Cardiac fibroblast (primary cell): ENCODE measurements around the gene LRRC36.
A peak's percentile ranks its signal among the peaks of the same experiment; 100 is the strongest.

Experiments used
- DNase-seq, 2 donors: peaks; one replicate each; pipeline versions ENCODE4 v3.0.0 to v3.0.0-alpha.2; 2010; ENCODE audit warnings: low read depth in 2 of 2
- H3K4me3 ChIP-seq, 2 donors: replicated peaks in 1 of 2; 1 replicate in 1 of 2; 2 replicates in 1 of 2; pipeline ENCODE4 v1.5.1; 2011; ENCODE audit warnings: low read depth in 2 of 2, low read length in 2 of 2, mild to moderate bottlenecking in 2 of 2, moderate library complexity in 1 of 2
- CTCF ChIP-seq: IDR thresholded peaks from one replicate; pipeline ENCODE4 v1.5.1; 2011; ENCODE audit warnings: low read depth, mild to moderate bottlenecking, low read length, inconsistent platforms

LRRC36 gene

DNA sequence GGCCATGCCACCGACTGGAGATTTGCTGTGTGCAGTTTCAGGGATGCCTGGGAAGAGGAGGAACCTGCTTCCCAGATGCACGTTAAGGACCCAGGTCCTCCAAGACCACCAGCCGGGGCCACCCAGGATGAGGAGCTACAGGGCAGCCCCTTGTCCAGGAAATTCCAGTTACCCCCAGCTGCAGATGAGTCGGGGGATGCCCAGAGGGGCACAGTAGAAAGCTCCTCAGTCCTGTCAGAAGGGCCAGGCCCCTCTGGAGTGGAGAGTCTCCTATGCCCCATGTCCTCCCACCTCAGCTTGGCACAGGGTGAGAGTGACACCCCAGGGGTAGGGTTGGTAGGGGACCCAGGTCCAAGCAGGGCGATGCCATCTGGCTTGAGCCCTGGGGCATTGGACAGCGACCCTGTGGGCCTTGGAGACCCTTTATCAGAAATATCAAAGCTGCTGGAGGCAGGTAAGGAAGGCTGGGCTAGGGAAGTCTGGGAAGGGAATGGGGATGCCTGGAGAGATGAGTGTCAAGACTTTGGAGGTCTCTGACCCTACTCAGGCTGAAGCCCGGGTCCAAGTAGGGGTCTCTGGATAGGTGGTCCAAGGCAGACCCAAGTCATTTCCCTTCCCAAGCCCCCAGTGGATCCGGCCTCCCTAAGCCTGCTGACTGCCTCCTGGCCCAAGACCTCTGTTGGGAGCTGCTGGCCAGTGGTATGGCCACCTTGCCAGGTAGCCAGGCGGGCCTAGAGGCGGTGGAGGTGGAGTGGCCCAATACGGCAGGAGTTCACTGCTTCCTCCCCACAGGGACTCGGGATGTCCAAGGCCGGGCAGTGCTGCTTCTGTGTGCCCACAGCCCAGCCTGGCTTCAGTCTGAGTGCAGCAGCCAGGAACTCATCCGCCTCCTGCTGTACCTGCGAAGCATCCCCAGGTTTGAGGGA is 46.3 kb upstream of the LRRC36 start:
- no peak for TF ChIP-seq CTCF
- no peak overlapping the region for H3K4me3 ChIP-seq
- no peak for DNase-seq

DNA sequence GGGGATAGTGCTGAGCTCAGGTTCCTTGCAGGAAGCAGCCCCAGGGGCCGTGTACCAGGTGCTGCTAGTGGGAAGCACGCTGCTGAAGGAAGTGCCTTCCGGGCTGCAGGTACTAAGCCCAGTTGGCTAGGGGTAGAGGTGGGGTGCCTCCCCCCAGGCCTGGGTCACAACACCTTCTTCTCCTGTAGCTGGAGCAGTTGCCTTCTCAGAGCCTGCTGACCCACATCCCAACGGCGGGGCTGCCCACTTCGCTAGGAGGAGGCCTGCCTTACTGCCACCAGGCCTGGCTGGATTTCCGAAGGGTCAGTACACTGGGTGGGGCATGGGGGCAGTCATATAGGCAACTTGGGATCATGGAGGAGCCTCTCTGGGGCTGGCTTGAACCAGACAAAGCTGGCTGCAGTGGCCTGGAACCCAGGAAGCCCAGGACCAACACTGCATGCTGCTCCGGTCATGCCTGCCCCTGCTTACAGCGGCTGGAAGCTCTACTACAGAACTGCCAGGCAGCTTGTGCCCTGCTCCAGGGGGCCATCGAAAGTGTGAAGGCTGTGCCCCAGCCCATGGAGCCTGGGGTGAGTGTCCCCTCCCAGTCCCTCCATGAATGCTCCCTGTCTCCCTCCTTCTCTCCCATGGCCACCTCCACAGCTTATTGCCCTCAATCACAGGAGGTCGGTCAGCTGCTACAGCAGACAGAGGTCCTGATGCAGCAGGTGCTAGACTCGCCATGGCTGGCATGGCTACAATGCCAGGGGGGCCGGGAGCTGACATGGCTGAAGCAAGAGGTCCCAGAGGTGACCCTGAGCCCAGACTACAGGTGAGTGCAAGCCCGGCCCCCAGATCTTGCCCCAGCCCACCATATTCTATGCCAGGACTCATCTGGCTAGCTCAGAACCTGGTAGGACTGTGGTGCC is 44.8 kb upstream of the LRRC36 start:
- no peak for DNase-seq
- no peak for TF ChIP-seq CTCF
- H3K4me3 ChIP-seq = no peak overlapping the region

DNA sequence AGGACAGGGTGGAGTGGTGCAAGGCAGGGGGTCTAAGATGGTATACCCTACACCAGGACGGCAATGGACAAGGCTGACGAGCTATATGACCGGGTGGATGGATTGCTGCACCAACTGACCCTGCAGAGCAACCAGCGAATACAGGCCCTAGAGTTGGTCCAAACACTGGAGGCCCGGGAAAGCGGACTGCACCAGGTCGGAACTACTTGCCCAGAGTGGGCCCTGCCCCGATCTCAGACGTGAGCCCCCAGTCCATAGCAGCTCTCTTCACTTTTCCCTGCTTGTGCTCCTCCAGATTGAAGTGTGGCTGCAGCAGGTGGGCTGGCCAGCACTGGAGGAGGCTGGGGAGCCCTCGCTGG is 44.2 kb upstream of the LRRC36 start:
- no peak overlapping the region for H3K4me3 ChIP-seq
- TF ChIP-seq CTCF = no peak
- no peak for DNase-seq

GRCh38 chr16:67283039-67283825 is 43.4 kb upstream of the LRRC36 start:
- peak; percentile 23 to 69 for DNase-seq
- H3K4me3 ChIP-seq = no peak overlapping the region
- peak; percentile 8 for TF ChIP-seq CTCF

DNA sequence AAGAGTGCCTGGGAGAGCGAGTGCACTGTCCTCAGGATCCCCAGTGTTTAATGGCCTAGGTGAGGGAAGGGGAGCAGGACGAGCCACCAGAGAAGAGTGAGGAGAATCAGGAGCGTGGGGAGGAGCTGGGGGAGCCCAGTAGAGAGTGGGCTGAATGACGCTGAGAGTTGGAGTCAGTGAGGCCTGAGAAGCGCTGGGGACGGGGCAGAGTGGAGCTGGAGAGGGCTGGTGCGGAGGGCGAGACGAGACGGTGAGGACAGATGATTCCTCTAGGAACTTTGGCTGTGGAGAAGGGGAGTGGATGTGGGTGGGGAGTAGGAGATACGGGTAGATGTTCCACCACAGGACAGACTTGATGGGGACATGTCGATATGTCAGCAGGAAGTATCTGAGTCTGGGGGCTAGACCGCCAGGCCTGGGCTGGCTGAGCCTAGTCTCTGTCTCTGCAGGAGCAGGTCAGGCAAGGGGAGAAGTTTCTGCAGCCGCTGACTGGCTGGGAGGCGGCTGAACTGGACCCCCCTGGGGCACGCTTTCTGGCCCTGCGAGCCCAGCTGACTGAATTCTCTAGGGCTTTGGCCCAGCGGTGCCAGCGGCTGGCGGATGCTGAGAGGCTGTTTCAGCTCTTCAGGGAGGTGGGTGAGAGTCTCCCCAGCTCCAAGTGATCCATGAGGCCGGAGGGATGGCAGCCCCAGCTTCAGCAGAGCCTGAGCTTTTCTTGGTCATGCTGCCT is 42.6 kb upstream of the LRRC36 start:
- no peak for DNase-seq
- TF ChIP-seq CTCF = no peak
- H3K4me3 ChIP-seq = no peak overlapping the region
